GM19397 (cell line): ENCODE data around the gene CCDC92.

Source experiments
- ATAC-seq: cut with Tn5 transposase; IDR thresholded peaks from one replicate; pipeline ENCODE4 v1.9.1; 2021; ENCODE audit warnings: mild to moderate bottlenecking, moderate library complexity; ENCODE audit not compliant: unreplicated experiment

The CCDC92 gene

DNA sequence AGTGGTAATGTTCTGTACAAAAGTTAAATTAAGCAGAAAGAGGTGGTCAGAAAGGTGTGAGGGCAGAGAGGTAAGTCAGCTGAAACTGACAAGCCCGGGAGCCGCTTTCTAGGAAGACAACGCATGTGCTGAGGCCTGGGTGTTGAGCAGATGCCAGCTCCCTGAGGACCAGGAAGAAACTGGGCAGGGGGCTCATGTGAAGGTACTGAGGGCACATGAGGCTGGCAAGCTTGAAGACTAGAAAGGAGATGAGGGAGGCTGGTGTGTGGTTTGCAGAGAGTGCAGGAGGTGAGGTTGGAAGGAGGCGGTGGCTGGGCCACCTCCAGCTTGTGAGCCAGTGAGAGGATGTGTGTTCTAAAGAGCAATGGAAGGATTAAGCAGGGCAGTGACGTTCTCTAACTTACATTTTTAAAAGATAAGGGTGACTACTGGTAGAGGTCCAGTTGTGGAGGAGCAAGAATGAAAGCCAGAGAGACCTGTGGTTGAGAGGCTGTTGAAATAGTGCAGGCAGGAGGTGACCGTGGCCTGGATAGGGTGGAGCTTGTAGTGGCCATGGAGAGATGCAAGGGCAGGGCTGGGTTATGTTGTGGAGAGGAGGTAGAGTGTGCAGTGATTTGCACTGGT lies 29.5 kb upstream of the CCDC92 start:
- ATAC-seq = no peak

GRCh38 chr12:124001343-124001742 lies 28.7 kb upstream of the CCDC92 start:
- no peak for ATAC-seq

DNA sequence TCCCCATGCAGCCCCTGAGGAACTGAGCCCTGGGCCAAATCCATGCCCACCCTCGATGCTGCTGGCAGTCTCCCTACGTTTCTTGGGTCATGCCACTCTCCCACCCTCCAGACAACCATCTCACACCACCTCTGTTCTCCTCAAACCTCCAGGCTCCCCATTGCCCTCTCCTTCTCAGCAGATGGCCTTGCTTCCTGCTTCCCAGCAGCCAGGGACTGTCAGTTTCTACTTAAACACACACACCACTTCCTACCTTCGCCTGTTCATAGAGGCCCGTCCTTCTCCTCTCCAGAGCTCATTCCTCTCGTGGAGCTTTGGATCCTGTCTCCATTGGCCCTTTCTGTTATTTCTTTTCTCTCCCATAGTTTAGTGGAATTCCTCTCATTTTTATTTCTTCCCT lies 27.5 kb upstream of the CCDC92 start:
- ATAC-seq = no peak

DNA sequence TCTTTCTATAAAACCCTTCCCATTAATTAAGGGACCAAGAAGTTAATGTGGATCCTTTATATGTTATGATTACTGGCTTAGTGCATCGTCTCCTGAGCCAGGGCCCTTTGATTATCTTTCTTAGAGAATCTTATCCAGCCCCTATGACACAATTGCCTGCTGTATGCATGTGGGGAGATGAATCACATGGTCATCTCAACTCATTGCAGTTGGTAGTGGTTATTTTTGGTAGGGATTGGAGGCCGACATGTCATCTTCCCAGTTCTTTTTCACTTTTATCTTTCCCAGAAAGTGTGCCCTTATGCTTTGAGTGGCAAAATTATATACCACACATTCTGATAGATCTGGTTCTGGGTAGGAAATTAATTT lies 26.3 kb upstream of the CCDC92 start:
- ATAC-seq = no peak

GRCh38 chr12:123998344-123998990 lies 25.8 kb upstream of the CCDC92 start:
- no peak for ATAC-seq

GRCh38 chr12:123997908-123998307 lies 25.3 kb upstream of the CCDC92 start:
- no peak for ATAC-seq

DNA sequence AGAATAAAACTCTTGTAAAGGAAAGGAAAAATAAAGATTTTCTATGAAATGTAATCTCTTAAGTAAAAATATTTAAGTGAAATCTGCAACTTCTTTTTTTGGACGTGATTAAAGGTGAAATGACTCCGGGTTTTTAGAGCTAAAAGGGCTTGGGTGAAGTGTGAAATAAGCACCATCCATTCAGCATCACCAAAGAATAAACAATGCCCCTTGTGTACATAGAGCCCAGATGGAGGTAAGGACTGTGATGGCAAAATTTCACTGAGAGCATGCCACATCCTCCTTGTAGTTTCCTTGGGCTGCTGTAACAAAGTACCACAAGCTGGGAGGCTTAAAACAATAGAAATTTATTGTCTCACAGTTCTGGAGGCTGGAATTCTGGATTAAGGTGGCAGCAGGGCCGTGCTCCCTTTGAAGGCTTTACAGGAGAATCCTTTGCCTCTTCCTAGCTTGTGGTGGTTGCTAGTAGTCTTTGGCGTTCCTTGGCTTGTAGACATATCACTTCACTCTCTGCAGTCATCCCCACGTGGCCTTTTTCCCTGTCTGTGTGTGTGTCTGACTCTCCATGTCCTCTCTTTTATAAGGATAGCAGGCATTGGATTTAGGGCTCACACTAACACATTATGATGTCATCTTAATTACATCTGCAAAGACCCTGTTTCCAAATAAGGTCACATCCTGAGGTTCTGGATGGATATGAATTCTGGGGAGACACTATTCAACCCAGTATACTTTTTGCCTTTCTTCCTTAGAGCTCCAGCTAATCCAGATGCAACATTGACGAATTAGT lies 24.6 kb upstream of the CCDC92 start:
- no peak for ATAC-seq

DNA sequence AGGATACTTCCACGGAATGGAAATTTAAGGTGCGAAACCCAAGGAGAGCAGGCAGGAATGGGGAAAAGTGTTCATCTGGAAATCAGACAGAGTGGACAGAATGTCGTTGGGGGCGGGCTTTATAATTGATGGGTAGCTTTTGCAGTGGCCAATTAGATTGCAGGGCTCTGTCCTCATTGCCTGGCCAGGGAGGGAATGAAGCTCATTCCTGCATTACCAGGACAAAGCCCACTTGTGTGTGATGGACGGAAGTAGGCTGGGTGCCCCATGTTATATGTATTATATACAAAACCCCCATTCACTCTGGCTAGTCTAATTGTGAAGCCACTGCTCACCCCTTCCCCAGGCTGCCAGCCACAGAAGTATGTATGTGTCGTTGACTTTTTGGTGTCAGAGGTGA lies 23.9 kb upstream of the CCDC92 start:
- no peak for ATAC-seq

DNA sequence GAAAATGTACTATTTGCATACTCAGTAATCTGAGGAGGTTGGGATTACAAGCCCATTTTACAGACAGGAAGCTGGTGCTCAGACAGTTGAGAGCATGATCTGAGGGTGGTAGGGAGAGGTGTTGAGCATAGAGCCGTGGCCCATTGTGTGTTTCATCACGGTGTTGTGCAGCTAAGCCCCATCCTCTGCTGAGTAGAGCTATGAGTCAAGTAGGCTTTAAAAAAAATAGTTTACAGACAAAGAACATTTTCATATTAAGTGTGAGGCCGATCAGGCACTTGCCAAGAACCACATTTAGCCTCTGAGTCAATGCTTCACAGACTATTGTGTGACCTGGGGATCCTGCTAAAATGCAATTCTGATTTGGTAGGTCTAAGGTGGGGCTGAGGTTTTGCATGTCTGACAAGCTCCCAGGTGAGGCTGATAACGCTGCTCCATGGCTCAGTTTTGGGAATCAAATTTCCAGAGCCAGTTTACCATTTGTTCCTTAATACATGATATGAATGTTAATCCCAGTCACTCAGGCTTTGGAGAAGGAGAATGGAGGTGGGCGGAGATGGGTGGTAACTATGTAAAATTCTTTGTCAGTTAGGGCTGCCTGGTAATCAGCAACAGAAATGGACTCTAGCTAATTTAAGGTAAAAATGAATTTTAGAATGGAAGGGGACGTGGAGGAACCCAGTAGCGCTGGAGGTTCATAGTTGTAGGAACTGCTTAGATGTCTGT lies 22.6 kb upstream of the CCDC92 start:
- ATAC-seq = no peak

- ATAC-seq = no peak
Observed at GRCh38 chr12:123992118-123992825, 19.6 kb upstream of the CCDC92 start.

DNA sequence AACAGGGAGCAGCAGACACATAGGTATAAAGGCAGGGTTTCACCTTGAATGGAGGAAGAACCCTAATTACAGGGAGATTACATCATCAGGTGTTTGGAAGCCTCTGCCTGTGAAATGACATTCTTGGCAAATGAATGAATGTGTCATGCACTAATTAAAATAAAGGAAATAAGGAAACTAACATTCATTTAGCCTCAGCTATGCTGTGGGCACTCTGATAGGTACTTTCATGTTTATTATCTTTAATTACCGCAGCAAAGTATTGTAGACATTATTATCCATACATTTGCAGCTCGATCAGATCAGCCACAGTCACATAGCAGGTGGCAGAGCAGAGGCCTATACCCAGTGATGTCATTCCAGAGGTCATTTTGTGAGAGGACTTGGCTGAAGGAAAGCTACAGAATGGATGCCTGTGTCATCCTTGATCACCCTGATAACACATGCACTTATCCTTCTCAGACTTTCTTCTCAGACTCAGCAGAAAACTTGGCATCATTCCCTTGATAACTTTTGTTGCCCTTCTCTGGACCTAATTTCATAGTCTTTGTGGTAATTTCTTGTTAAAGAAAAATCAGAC lies 18.8 kb upstream of the CCDC92 start:
- no peak for ATAC-seq

DNA sequence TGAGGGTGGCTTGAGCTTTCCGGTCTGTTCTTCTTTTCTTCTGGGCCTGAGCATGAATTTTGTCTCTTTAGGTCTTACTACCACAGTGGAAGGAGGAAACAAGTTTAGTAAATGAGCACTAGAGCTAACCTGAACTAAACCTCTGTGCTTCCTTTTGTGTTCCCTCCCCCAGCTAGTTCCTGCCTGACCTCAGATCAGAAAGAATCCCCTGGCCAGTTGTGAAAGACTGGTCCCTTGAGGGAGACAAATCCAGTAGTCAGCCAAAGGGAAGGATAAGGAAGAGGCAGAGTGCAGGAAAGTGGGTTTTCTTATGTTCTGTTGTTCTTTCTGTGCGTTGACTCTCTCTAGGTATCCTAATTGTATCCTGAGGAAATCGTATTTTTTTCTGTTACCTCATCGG lies 17.9 kb upstream of the CCDC92 start:
- ATAC-seq = no peak

DNA sequence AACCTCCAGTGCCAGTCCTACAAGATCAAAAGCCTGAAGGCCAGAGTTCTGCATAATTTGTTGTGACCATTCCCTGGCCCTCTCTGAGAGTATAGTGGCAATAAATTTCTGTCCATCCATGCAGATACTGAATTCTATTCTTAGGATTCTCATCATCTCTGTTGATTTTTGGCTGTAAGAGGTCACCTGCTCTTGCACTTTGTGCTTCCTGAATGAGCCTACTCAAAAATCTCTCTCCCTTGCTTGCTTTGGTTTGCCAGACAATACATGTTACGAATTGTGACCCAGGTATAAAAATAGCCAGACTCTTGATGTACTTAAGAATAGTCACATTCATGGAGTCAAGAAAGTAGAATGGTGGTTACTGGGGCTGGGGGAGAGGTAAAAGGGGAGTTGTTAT lies 17.1 kb upstream of the CCDC92 start:
- no peak for ATAC-seq

DNA sequence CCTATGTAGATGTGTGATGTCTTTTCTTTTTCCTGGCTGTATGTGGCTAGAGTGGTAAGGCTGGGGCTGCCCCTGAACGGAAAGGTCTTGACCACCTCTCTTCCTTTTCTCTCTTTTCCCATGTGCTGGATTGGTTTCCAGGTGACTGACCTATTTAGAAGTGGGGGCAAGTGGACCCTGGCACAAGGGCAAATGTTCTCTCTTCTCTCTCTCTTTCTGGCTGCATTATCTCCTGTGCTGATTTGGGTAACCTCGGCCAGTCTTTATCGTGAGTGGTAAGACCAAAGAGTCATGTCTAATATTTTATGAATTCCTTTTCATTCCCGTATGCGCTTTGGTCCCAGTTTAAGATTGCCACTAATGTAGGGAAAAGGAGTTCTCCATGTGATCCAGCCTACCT lies 16.5 kb upstream of the CCDC92 start:
- no peak for ATAC-seq

DNA sequence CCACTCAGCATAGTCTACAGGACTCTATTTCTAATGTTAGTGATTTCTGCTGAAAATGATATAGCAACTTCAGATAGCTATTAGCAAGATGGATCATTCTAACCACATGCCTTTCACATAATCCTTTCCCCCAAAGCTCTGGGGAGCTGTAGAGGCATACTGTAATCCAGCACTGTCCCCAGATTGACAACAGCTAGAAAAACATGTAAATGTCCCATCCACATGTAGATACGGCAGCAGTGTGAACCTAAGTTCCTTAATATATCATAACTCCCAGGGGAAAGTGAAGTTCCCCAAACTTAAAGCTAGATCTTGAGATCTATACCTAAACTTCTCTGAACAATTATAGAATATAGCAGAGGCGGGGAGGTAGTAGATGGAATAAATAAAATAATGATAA lies 14.4 kb upstream of the CCDC92 start:
- no peak for ATAC-seq

- no peak for ATAC-seq
Observed at GRCh38 chr12:123986374-123986965, 13.8 kb upstream of the CCDC92 start.

GRCh38 chr12:123984903-123985302 lies 12.3 kb upstream of the CCDC92 start:
- no peak for ATAC-seq

DNA sequence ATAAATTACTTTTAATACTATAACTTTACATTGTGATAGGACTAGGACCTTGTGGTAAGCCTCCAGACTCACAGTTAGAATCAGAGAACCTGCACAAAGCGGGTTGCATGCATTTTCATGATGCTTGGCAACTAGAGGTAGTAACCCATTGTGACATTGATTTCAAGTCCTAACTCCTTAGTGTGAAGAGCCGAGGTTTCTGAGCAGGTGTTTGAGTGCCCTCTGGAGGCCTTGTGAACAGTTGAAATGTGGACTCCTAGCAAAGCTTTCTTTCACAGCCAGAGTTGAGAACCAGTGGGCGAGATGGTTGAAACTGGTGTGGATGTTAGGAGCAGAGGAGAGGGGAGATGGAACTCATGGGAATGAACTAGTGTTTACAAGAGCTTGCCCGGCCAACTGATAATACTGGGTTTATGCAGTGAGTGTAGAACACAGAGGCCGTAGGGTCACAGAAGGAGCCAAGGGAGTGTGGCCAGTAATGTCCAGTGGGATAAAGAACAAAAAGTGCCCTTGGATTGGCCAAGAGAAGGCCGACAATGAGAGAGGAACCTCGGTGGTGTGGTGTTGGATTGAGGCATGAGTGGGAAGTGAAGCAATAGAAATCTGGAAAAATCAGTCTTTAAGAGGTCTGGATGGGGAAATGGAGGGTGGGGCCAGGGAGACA lies 11.3 kb upstream of the CCDC92 start:
- ATAC-seq = no peak

GRCh38 chr12:123982269-123982668 lies 9.6 kb upstream of the CCDC92 start:
- no peak for ATAC-seq

GRCh38 chr12:123979566-123979965 lies 6.9 kb upstream of the CCDC92 start:
- ATAC-seq = no peak
